T-helper 17 cell (primary cell): ENCODE measurements around the gene GATAD2A. TPM values are rescaled to one million over a fixed set of nuclear protein-coding genes. Genes with fewer than 3 reads are reported as not detected.

Source experiments
- ATAC-seq: fragments of 150-1000 bp; cut with Tn5 transposase; 2 replicates; pipeline ENCODE4 v1.10.0; 2021; ENCODE audit warnings: mild to moderate bottlenecking, moderate library complexity
- DNase-seq, 3 donors: peaks; one replicate each; pipeline versions ENCODE4 v3.0.0 to v3.0.0-alpha.2; 2020 to 2021
- H3K9me3 ChIP-seq: one replicate; pipeline ENCODE4 v1.7.0; 2013; ENCODE audit warnings: low read length, mild to moderate bottlenecking; ENCODE audit not compliant: control insufficient read depth, poor library complexity, severe bottlenecking
- H3K27ac Mint-ChIP-seq: one replicate; pipeline ENCODE4 v1.8.0; 2022; ENCODE audit warnings: mild to moderate bottlenecking, moderate library complexity, mixed read lengths
- H3K27me3 Mint-ChIP-seq: one replicate; pipeline ENCODE4 v1.8.0; 2022; ENCODE audit warnings: mixed read lengths
- H3K36me3 Mint-ChIP-seq: one replicate; pipeline ENCODE4 v1.8.0; 2022; ENCODE audit warnings: low read depth, mixed read lengths
- H3K4me1 Mint-ChIP-seq: one replicate; pipeline ENCODE4 v1.8.0; 2022; ENCODE audit warnings: mild to moderate bottlenecking, mixed read lengths
- H3K4me3 Mint-ChIP-seq: one replicate; pipeline ENCODE4 v1.8.0; 2022; ENCODE audit warnings: mild to moderate bottlenecking, moderate library complexity, mixed read lengths
- total RNA-seq, 4 donors: library from RNA in 2 of 4; stranded (reverse) in 2 of 4; gene quantifications; one replicate each; pipeline ENCODE4 v1.2.3 and lab custom pipeline; 2022 to 2026

The GATAD2A gene
- total RNA-seq, 2 donors from 2014 or later = 129 to 153 TPM

DNA sequence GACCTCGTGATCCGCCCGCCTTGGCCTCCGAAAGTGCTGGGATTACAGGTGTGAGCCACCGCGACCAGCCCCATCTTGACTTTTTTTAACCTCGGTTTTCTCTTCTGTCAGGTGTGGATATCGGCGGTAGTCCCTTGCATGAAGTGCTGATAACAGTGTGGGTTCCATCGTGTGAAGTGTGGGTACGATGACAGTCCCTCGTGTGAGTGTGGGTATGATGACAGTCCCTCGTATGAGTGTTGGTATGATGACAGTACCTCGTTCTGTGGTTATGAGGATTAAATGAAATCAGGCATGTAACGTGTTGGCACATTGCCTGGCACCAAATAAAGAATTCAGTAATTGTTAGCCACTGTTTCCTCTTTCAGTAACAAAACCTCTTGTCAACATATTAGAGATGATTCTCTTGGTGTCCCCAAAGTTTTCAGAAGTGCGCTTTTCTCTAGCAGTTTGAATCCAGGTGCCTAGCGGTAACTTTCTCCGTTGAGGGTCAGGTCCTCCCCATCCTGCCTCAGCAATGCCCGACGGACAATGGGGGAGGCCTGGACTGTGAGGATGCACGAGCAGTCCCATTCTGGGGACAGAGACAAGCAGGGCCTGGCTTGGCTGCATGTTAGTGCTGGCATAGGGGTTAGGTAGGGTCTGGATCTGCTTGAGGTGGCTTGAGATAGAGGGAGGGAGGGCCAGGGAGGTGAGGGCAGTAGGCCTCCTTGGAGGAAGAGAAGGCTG is 15.3 kb downstream of the GATAD2A start:
- Mint-ChIP-seq H3K27me3 (no peaks in the 10 kb centered on the region), H3K27ac (peak overlapping the region; percentile 27), H3K36me3 (no peaks in the 10 kb centered on the region), H3K4me1 (peaks cover 50% of the 10 kb centered on the region), H3K4me3 (peak overlapping the region; percentile 62)
- ATAC-seq (peak; percentile 58), DNase-seq (no peak)
- H3K9me3 ChIP-seq = no peaks in the 10 kb centered on the region

DNA sequence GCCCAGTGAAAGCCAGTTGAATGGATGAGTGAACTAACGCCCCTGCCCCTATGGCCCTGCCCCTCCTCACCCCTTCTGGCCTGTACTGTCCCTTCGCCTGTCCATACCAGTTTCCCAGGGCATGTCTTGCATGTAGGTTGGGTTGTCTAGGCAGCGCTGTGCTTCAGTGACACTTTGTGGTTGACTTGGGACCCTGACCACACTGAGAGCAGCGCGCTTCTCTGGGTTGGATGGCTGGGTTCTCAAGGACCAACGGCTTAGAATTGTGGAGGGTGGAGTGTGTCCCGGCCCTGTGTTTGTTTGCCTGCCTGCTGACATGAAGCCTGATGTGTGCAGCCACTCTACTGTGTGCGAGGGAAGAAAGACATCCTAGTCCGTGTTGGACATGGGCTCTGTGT is 15.8 kb downstream of the GATAD2A start:
- Mint-ChIP-seq H3K36me3 (no peaks in the 10 kb centered on the region), H3K27me3 (no peaks in the 10 kb centered on the region), H3K27ac (no peak overlapping the region), H3K4me1 (peaks cover 45% of the 10 kb centered on the region), H3K4me3 (no peak overlapping the region)
- DNase-seq = no peak
- H3K9me3 ChIP-seq = no peaks in the 10 kb centered on the region
- no peak for ATAC-seq

DNA sequence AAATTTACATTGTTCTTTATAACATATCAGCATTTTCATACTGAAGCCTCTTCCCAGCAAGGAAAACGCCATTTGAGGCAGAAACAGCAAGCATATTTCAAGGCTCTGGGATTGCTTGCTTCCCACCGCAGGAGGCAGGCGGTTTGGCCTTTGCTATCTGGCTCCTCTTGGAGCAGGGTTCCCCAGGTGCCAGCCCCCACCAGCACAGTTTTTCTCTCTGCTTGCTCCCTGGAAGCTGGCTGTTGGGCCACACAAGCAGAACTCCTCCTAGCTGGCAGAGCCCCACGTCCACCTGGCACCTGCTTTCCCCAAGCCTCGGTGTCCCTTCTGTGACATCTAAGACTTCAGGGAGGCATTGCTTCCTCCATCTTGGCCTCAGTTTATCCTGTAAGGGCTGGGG is 16.7 kb downstream of the GATAD2A start:
- no peak for ATAC-seq
- H3K4me3 Mint-ChIP-seq = no peak overlapping the region

DNA sequence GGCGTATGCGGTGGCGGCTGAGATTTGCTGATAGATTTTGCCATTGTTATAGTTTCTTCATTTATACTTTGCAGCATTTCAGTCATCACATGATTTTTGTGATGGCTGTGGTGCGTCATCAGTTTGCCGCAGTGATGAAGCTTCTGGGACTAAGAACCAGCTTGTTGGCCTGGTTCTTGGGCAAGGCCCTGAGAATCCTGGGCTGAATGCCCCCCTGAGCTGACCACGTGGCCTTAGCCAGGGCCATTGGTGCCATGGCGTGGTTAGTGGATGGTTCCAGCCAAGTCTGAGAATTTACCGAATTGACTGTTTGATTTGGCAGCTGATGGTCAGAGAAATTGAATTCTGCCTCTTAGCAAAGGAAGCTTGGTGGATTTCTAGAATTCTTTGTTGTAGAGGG is 17.8 kb downstream of the GATAD2A start:
- DNase-seq (no peak), ATAC-seq (no peak)
- Mint-ChIP-seq H3K27ac (no peak overlapping the region), H3K4me1 (peaks cover 46% of the 10 kb centered on the region), H3K27me3 (no peaks in the 10 kb centered on the region), H3K4me3 (no peak overlapping the region), H3K36me3 (no peaks in the 10 kb centered on the region)
- no peaks in the 10 kb centered on the region for H3K9me3 ChIP-seq

More for the DNA sequence above, 16.7 kb downstream of the GATAD2A start:
- Mint-ChIP-seq H3K27ac (peak overlapping the region; percentile 78), H3K27me3 (no peaks in the 10 kb centered on the region), H3K36me3 (no peaks in the 10 kb centered on the region), H3K4me1 (peaks cover 47% of the 10 kb centered on the region)
- no peaks in the 10 kb centered on the region for H3K9me3 ChIP-seq
- DNase-seq = no peak

DNA sequence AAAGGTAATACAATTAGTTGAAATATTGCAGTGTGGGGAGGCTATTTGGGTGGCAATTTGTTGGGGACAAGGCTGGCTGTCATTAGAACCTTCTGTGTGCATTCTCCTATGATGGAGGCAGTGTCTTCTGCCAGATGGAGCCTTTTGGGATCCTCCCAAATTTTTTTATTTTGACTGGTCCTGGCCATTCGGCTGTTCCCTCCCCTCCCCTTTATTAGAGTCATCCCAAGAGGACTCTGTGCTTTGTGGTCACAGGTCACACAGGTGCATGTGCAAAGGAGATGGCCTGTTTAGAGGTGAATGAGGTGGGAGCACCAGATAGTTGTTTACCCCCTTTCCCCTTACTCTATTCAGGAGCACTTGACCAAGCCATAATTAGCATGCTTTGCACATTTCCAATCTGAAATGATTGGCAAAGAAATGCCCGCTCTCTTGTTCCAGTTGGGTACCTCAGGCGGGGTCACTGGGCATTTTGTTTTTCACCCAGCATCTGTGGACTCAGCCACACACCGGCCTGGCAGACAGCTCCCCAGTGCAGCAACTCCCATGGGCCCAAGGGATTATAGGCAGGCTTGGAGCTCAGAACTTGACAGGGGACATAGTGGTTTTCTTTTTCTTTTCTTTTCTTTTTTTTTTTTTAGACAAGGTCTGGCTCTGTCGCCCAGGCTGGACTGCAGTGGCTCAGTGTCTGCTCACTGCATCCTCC is 19.8 kb downstream of the GATAD2A start:
- Mint-ChIP-seq H3K4me1 (peaks cover 50% of the 10 kb centered on the region), H3K36me3 (no peaks in the 10 kb centered on the region), H3K27me3 (no peaks in the 10 kb centered on the region), H3K4me3 (no peak overlapping the region), H3K27ac (peak overlapping the region; percentile 90)
- ATAC-seq = no peak
- no peak for DNase-seq
- H3K9me3 ChIP-seq = no peaks in the 10 kb centered on the region

DNA sequence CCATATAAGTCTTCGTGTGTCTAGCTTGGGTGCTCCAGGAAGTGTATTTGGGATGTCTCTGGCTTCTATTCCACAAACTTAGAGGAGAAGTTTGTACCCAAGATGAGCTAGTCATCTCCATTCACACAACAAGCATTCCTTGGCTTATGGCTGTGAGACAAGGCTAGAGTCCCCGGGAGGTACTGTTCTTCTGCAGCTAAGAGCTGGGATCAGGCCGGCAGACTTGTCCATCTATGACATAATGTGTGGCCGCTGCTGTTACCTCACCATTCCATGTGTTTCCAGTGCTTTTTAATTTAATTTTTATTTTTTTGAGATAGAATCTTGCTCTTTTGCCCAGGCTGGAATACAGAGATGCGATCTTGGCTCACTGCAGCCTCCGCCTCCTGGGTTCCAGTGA is 20.7 kb downstream of the GATAD2A start:
- ATAC-seq = no peak
- DNase-seq = no peak
- Mint-ChIP-seq H3K27ac (peak overlapping the region; percentile 90), H3K27me3 (no peaks in the 10 kb centered on the region), H3K4me1 (peaks cover 48% of the 10 kb centered on the region), H3K36me3 (no peaks in the 10 kb centered on the region), H3K4me3 (no peak overlapping the region)
- no peaks in the 10 kb centered on the region for H3K9me3 ChIP-seq

DNA sequence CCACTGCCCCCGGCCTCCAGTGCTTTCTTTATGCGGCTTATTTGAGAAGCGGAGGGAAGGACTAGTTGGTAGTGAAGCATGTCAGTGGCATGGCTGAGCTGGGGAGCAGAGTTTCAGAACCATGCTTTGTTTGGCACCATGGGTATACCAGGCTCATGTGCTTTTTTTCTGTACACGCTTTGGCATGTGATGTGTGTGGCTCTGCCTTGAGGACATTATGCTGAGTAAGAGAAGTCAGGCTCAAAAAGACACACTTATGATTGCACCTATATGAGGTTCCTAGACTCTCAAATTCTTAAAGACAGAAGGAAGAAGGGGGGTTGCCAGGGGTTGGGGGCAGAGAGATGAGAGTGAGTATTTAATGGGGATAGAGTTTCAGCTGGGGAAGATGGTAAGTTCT is 21.3 kb downstream of the GATAD2A start:
- Mint-ChIP-seq H3K4me1 (peaks cover 46% of the 10 kb centered on the region), H3K27ac (peak overlapping the region; percentile 90), H3K27me3 (no peaks in the 10 kb centered on the region), H3K4me3 (peak overlapping the region; percentile 25), H3K36me3 (no peaks in the 10 kb centered on the region)
- ATAC-seq (no peak), DNase-seq (no peak)
- H3K9me3 ChIP-seq = no peaks in the 10 kb centered on the region

DNA sequence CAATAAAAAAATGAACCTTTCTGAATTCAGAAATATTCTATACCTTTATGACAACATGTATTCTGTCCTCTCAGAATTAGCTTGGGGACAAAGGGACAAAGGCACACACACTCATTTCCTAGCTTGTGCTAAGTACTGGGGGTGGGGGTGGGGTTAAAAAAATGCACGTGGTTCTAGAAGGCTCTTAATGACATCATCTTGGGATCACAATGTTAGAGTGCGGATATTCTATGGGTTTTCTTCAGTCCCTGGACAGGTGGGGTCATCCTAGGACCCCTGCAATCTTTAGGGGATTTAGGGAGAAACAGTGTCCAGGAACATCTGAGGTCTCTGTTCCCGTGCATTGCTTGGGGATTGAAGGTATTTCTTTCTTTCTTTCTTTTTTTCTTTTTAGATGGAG is 21.8 kb downstream of the GATAD2A start:
- DNase-seq = no peak
- Mint-ChIP-seq H3K4me1 (peaks cover 46% of the 10 kb centered on the region), H3K36me3 (no peaks in the 10 kb centered on the region), H3K27me3 (no peaks in the 10 kb centered on the region), H3K27ac (peak overlapping the region; percentile 90), H3K4me3 (no peak overlapping the region)
- H3K9me3 ChIP-seq = no peaks in the 10 kb centered on the region
- ATAC-seq = no peak

DNA sequence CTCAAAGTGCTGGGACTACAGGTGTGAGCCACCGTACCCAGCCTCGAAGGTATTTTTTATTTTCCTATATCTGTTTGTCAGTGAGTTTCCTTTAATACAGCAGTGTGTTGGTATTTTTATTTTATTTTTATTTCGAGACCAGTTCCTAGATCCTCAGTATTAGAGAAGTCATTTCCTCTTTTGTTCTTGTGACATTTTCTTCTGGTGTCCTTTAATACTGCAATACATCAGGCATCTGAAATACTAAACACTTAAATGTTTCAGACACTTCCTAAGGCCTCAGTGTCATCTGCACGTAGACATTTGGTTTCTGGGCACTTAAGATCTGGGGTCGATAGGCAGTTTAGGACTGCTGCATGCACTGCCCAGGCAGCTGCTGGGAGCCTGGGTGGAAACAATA is 22.5 kb downstream of the GATAD2A start:
- no peak overlapping the region for H3K4me3 Mint-ChIP-seq
- DNase-seq = no peak
- H3K4me1 Mint-ChIP-seq = peaks cover 53% of the 10 kb centered on the region

DNA sequence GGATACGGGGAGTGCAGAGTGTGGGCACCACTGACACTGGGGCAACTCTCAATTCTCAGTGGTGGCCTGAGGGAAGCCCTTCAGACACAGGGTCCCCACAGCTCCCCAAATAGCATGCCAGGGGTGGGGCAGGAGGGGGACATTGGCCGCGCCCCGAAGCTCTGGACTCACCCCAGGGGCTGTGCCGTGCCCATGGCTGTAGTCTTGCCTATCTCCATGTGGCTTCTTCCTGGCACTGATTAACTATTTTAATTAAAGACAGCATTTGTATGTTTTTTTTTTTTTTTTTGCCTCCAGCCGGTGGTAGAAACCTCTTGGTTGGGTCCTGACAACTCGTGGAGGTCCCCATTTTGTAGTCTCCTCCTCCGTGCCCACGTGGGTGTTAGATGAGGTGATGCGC is 23.3 kb downstream of the GATAD2A start:
- H3K27ac Mint-ChIP-seq = peak overlapping the region; percentile 90
- H3K4me1 Mint-ChIP-seq = peaks cover 58% of the 10 kb centered on the region
- ATAC-seq = no peak
- no peak for DNase-seq
- no peak overlapping the region for H3K4me3 Mint-ChIP-seq
- no peaks in the 10 kb centered on the region for H3K36me3 Mint-ChIP-seq
- no peaks in the 10 kb centered on the region for H3K27me3 Mint-ChIP-seq
- H3K9me3 ChIP-seq = no peaks in the 10 kb centered on the region

More for the DNA sequence above, 22.5 kb downstream of the GATAD2A start:
- no peaks in the 10 kb centered on the region for H3K36me3 Mint-ChIP-seq
- peak overlapping the region; percentile 90 for H3K27ac Mint-ChIP-seq
- ATAC-seq = no peak
- H3K27me3 Mint-ChIP-seq = no peaks in the 10 kb centered on the region
- no peaks in the 10 kb centered on the region for H3K9me3 ChIP-seq

DNA sequence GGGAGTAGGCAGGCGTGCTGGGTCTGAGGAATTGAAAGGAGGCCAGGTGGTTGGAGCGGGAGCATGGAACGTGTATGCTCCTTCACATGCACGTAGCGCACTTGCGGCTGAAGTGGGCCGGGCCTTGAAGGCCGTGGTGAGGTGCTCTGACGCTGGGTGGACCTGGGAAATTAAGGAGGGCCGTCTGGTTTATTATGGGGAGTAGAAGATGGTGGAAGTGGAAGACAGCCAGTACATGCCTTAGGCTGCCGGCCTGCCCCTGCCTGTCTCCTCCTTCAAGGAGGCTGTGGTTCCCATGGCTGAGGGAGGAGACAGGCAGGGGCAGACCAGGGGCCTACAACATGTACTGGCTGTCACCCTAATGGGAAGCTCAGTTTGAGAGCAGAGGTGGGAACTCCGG is 23.9 kb downstream of the GATAD2A start:
- DNase-seq (no peak), ATAC-seq (no peak)
- Mint-ChIP-seq H3K4me3 (no peak overlapping the region), H3K36me3 (no peaks in the 10 kb centered on the region), H3K4me1 (peaks cover 60% of the 10 kb centered on the region), H3K27ac (peak overlapping the region; percentile 67), H3K27me3 (no peaks in the 10 kb centered on the region)
- no peaks in the 10 kb centered on the region for H3K9me3 ChIP-seq

DNA sequence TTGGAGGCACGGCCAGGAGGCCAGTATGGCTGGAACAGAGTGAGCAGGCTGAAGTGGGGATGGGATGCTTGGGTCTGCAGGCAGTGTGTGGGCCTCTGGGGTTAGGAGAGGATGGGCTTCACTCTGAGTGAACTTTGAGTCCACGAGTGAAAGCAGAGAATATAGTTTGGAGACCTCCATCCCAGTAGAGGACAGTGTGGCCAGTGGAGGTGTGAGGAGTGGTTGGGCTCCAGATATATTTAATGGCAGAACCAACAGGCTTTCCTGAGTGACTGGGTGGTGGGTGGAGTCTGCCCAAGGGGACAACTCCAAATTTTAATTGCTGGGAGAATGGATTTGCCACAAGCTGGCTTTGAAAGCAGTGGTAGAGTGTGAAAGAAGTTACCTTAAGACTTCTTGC is 27.3 kb downstream of the GATAD2A start:
- Mint-ChIP-seq H3K27me3 (no peaks in the 10 kb centered on the region), H3K4me3 (no peak overlapping the region), H3K4me1 (peaks cover 59% of the 10 kb centered on the region), H3K36me3 (no peaks in the 10 kb centered on the region), H3K27ac (peak overlapping the region; percentile 80)
- H3K9me3 ChIP-seq = no peaks in the 10 kb centered on the region
- ATAC-seq (no peak), DNase-seq (no peak)

DNA sequence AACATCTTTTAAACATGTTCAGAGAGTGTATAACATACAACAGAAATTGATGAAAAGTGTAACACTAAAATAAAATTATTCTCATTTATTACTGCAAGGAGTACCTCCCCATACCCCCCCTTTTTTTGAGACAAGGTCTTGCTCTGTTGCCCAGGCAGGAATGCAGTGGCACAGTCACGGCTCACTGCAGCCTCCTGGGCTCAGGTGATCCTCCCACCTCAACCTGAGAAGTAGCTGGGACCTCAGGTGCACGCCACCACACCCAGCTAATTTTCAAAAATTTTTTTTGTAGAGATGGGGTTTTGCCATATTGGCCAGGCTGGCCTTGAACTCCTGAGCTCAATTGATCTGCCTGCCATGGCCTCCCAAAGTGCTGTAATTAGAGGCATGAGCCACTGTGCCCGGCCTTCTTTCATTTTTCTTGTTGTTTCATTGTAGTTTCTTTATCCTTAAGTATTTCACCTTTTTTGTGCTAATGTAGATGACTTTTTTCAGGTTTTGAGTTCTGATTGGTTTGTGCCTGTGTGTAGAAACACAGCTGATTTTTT is 28.3 kb downstream of the GATAD2A start:
- H3K4me3 Mint-ChIP-seq = no peak overlapping the region

More for the DNA sequence above, 28.3 kb downstream of the GATAD2A start:
- DNase-seq = no peak
- Mint-ChIP-seq H3K27ac (peak overlapping the region; percentile 80), H3K36me3 (no peaks in the 10 kb centered on the region), H3K27me3 (no peaks in the 10 kb centered on the region), H3K4me1 (peaks cover 52% of the 10 kb centered on the region)
- ATAC-seq = no peak
- H3K9me3 ChIP-seq = no peaks in the 10 kb centered on the region
